COLO668 (cell line): ENCODE measurements around the gene MZT2B.
A peak's percentile ranks its signal among the peaks of the same experiment; 100 is the strongest.
"Not testable (repeated sequence)": the region's sequence is repeated elsewhere in the genome, so short reads cannot be mapped to it uniquely, and the experiment has no call there.

ENCODE experiments used
- DNase-seq: peaks from one replicate; lab custom pipeline; 2025; ENCODE audit not compliant: unreplicated experiment; lab: John Stamatoyannopoulos, UW

The MZT2B gene

DNA sequence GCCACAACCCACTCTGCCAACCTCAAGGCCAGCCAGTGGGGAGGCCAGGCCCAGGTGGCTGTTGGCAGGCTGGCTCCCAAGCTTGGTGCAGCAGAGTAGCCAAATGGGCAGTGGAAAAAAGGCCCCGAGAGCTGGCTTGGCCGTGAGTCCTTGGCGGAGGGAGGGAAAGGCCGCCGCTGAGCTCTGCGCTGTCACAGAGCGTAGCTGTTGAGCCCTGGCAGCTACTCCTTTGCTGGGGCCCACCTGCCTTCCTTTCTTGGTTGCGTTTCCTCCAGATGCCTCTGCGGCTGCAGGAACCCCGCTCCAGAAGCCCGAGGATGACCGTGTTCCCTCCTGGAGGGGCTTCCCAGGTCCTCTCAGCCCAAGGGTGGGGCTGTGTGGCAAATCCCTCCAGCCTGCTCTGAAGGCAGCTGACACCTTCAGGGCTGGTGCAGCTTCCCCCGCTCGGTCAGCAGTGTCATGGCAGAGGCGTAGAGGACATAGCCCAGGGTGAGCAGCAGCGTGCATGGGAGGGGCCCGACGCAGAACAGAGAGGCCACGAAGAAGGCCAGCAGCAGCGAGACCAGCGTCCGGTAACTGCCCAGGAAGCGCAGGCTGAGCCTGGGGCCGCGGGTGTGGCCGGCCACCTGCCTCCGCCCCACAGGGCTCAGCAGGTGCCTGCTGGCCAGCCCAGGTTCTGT is 29.8 kb upstream of the MZT2B start:
- DNase-seq: not testable (repeated sequence)

DNA sequence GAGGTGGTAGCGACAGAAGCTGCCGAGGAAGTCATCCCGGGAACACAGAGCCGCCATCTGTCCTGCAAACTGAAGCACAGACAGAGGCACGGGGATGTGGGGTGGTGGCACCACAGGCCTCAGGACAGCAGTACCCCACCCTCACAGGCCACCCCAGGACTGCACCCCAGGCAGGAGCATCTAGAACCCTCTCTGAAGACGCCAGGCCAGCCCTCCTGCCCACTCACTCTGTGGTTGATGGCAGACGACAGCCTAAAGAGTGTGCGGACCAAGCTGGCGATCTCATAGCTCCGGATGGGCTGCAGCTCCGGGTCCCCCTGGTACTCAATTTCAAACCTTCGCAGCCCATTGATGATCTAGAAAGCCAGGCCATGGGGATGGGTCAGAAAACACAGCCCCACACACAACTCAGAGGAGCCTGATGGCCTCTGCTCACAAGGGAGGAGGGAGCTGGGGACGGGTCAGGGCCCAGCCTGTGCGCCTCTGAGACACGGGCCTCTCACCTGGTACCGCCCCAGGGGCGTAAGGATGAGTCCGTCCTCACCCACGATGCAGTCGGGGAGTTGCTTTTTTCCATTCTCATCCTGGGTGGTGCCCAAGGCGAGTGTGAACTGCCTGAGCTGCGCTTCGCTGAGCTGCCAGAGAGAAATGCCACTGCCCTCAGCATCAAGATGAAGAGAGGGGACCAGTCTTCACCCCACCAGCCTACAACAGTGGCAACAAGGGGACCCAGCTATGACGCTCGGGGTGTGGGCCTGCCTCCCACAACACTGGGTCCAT is 29.1 kb upstream of the MZT2B start:
- DNase-seq: no peak

DNA sequence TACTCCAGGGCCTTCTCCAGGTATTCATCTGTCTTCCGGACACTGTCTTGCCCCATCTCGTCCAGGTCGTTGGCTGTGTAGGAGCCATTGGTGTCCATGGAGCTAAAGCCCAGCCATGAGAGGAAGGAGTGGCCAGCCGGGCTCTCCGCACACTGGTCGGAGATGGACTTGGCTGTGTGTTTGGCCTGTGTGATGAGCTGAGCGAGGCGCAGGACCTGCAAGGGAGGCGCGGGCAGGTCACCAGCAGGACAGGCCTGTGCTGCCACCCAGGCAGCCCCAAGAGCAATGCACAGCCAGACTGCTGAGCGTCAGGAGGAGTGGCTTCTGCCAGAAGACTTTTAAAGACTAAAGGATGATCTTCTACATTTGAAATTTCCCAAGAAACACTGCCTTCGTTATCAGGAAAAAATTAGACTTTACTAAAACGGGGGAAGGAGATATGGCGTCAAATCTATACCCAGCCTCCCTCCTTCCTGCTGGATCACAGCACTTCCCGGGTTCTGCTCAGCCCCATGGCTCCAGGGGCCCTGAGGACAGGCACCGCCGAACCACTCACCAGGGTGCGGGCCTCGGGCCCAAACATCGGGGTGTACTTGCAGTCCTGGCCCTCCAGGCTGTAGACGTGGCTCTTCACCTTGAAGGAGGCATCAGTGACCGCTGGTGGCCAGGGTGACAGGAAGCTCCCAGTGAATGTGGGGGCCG is 28.2 kb upstream of the MZT2B start:
- not testable (repeated sequence) for DNase-seq

DNA sequence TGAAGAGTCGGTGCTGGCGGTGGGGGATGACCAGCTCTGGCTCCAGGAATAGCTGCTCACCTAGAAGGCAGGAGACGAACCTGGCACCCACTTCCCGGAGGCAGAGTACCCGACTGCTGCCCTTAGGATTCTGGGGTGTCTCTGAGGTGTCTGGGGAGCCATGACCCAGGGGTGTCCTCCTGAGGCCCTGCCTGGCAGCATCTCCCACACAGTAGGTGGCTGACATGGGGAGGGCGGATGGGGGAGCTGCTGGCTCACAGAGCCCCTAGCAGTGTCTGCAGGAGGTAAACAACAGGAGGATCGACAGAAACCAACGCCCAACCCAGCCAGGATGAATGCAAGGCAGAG is 27.7 kb upstream of the MZT2B start:
- not testable (repeated sequence) for DNase-seq

DNA sequence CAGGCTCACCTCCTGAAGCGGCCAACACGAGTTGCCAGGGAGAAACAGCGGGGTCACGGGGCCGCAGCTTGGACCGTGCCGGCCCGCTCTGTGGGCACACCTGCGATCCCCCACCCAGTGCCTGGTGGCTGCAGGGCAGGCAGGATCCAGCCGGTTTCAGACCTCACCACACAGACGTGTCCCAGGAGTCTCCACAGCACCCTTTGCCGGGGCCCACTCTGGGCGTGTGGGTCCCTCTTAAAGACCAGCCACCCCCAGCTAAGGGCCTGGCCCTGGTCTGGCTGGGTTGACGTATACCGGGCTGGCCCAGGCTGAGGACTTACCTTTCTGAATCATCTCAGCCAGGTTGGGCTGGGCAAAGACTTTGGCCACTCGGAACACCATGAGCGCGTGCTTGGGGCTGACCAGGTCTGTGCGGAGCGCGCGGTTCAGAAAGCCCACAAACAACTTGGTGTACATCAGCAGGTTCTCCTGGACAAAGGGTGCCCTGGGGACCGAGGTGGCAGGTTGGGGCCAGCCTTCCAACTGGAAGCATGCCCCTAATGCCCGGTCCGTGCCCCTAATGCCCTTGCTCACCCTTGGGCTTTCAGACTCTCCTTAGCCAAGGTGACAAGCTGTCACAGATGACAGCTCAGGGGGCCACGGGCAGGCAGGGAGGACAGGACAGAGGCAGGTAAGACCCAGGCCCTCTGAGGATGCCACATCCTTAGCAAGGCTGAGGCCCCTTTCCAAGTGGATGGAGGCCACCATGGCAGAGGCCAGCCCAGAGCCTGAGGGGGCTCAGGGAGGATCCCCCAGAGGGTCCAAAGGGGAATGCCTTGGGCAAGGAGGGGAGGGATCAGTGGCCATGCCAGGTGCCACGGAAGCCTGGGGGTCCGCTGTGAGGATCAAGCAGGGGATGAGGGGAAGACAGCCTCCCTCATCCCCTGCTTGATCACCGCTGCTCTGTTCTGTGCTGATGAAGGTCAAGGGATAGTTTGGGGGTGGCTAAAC is 27.0 kb upstream of the MZT2B start:
- DNase-seq: no peak

DNA sequence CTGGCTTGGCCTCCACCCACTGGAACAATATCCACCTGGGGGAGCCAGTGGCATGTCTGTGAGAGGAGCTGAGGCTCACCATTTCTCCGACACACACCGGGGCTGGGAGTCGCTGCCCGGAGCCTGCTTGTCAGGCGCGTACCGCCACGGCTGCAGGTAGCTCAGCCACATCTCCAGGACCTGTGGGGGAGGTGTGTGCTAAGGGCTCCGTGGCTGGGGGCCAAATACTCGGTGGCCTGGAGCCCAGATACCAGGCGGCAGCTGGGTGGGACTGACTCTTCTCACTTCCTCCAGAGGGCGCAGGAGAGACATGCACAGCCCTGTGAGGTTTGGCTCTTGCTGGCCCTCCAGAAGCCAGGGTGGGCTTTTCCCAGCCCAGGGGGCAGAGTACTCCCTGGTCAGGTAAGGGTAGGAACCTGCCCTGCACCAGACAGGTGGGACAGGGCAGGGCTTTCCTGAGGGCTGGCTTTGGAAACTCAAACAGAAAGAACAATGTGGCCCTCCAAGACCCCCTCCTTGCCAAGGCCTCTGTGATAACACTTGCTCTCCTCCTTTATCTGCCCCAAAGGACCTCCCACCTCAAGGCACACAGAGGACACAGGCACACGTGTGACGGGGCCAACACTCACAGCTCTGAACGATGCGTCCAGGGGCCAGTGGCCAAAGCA is 26.0 kb upstream of the MZT2B start:
- DNase-seq: peak; percentile 14

DNA sequence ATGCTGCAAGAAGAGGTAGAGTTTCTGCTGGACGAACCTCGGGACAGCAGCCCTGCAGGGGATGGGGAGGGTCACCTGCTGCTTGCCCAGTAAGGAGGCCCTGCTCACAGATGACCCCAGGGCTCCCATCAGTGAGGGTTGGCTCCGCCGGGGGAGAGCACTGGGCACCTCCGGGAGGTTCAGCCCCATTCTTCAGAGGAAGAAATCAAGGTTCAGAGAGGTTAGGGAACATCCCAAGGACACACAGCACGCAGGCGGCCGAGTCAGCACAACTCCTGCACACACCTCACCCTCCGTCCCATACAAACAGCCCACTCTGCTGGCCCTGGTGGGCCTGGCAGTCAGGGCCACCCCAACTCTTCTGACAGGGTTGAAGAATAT is 25.4 kb upstream of the MZT2B start:
- DNase-seq: no peak

DNA sequence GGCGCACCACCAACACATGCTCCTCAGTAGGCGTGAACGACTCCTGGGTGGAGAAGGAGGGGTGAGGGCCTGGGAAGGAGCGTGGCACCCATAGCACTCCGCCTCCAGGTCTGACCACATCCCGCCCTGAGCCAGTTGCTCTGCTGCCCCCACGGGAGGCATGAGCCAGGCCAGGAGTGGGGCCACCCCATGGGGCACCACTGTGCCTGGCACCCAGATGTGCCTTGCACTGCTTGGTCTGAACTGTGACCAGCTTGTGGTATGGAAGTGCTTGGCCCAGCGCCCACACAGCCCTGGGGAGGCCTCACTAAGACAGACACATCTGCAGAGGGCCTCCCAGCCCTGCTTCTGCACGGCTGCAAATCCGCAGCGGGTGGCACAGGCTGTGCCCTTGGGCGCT is 24.7 kb upstream of the MZT2B start:
- DNase-seq: not testable (repeated sequence)

DNA sequence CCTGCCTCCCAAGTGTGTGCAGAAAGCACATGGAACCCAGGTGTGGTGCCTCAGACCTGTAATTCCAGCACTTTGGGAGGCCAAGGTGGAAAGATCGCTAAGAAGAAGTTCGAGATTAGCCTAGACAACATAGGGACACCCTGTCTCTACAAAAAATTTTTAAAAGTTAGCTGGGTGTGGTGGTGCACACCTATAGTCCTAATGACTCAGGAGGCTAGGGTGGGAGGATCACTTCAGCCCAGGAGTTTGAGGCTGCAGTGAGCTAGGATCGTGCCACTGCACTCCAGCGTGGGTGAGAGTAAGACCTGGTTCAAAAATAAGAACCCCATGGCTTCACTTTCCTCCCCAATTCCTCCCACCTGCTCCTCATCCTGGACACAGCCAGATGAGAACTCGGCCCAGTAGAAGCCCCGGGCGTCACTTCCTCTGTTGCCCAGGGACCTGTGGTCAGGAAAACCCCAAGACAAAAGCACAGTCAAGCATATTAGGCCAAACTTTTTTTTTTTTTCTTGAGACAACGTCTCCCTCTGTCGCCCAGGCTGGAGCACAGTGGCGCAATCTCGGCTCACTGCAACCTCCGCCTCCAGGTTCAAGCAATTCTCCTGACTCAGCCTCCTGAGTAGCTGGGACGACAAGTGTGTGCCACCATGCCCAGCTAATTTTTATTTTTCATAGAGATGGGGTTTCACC is 24.1 kb upstream of the MZT2B start:
- DNase-seq: not testable (repeated sequence)

DNA sequence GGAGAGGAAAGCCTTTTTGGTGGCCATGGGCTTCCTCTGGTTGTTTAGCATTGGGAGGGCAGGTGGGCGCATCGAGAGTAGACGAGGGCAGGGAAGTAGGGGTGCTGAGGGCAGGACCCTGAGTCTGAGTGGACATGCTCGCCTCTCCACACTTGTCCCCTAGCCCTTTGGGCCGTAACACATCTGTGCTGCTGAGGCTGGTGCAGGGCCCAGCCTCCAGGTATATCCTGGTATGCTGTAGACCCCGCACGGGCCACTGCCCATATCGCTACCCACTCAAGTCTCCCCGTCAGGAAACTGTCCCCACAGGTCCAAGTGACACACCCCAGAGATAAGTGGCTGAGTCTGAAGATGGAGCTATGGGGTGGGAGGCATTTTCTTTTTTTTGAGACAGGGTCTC is 23.4 kb upstream of the MZT2B start:
- no peak for DNase-seq

DNA sequence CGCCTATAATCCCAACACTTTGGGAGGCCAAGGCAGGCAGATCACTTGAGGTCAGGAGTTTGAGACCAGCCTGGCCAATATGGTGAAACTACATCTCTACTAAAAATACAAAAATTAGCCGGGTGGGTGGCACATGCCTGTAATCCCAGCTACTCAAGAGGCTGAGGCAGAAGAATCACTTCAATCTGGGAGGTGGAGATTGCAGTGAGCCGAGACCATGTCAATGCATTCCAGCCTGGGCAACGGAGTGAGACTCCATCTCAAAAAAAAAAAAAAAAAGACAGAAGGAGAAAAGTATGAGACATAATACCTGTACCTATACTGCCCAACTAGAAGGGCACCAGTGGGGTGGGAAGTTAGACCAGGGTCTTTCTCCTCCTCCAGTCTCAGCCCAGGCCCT is 22.7 kb upstream of the MZT2B start:
- DNase-seq: not testable (repeated sequence)

DNA sequence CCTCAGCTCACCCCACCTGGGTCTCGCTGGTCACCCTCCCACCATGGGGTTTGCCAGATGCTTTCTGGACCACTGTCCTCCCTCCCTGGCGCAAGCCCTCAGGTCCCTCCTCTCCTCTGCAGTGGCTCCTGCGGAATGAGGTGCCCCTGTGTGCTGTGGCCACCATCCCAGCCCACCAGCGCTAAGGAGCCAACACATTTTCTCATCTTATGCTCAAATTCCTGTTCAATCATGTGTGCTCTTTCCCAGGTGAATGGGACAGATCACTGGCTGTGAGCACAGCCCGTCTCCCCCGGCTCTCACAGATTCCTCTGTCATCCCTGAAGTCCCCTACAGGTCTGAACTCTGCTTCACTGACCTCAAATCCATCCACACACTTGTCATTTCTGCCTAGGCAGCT is 21.9 kb upstream of the MZT2B start:
- no peak for DNase-seq

DNA sequence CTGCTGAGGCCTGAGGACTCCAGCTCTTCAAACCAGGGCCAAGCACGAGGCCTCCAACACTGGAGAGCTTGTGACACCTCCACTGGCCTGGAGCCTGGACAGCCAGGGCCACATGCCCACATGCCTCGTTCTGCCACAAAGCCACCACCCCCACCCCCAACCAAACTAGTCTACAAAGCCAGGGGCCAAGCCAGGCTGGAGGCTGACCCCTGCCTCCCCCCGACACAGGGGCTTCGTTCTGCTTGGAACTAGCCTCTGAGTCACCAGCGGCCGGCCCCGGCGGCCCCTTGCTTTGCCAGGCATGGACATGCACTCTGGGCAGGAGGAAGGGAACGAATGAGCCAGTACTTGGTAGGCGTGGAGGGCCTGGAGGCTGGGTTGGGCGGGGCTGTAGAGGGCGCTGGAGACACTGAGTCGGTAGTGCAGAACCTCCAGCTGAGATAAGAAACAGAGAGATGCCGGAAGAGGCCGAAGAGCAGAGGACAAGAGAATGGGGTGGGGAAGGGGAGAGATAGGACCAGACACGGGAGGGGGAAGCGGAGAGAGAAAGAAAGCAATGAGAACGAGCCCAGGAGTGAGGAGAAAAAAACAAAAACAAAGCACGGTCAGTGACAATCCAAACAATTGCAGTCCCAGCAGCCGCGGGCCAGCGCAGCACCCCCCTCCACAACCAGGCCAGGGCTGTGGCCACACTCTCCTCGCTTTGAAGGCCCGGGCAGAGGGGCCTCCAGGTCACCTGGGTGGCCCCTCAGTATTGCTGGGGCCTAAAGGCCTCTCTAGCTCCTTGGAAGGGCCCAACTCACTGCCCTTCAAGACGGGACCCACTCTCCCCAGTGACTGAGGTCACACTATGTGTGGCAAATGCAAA is 21.0 kb upstream of the MZT2B start:
- DNase-seq: not testable (repeated sequence)

DNA sequence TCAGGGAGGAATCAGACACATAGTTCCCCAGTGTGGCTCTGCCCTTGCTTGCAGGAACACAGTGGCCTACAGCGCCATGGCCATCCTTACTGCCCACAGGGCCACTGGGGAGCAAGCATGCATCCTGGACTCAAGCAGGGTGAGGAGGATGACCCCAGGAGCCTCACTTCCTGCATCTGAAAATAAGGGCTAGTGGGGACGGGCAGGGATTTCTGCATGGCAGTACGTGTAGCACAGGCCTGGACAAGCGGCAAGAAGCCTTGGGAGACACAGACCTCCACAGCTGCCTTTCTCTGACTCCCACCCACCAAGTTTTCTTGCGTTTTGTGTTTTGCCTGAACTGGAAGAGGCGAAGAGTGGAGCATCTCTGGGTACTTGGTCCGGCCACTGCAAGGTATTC is 19.6 kb upstream of the MZT2B start:
- DNase-seq: not testable (repeated sequence)

DNA sequence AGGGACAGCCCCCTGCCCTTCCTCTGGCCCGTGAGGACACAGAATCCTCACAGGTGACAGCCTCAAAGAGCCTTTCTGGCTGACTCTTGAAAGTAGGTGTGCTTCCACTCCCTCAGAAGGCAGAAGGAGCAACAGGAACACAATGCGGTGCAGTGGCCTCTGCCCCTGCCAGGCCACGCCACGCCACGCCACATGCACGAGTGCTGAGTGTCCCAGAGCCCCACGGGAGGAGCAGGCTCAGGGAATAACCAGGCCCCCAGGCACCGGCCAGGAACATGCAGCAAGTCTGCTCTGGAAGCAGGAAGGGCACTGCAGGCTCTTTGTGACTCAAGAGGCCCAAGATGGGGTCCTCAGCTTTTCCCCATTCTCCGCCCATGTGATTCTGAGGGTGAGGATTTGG is 19.1 kb upstream of the MZT2B start:
- no peak for DNase-seq

DNA sequence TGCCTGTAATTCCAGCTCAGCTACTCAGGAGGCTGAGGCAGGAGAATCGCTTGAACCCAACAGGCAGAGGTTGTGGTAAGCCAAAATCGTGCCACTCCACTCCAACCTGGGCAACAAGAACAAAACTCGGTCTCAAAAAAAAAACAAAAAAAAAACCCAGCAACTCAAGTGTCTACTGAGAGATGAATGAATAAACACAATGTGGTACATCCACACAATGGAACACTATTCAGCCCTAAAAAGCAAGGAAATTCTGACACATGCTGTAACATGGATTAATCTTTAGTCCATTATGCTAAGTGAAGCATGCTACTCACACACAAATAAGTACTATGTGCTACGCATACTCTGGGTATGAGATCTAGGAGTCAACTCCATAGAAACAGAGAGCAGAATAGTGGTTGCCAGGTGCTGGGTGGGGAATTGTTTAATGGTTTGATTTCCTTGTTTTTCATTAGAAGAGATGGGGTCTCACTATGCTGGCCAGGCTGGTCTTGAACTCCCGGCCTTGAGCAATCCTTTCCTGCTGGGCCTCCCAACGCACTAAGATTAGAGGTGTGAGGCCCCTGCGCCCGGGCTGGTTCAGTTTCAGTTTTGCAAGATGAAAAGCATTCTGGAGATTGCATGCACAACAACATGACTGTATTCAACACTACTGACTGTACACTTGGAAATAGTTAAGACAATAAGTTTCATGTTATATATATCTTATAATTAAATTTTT is 16.6 kb upstream of the MZT2B start:
- no peak for DNase-seq

DNA sequence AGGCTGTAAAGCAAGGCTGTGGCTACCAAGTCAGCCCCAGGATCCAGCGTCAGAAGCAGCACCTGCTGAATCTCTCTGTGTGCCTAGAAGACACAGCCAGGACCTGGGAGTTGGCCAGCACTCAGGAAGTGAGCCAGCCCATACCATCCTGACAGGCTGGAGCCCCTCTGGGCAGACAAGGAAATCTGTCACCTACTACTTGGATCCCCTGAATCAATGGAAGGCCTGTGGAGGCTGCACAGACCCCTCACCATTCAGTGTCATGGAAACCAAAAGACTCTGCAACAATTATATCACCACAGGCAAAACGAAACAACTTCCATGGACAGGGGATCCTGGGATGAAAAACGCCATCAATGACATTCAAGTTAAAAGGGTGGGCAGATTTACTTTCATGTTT is 15.5 kb upstream of the MZT2B start:
- not testable (repeated sequence) for DNase-seq

DNA sequence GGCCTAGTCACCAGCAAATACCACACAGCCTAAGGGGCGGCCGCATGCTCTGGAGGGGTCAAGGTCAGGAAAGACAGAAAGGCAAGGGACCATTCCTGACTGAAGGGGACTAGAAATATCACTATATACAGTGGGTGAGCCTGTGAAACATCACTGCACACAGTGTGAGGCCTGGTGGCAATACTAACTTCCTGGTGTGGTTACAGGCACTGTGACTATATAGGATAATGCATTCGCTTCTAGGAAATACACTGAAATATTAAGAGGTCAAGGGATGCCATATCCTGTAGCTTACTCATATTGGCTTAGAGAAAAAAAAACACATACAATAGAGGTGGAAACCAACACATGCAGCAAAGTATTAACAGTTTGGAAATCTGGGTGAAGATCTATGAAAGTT is 12.9 kb upstream of the MZT2B start:
- not testable (repeated sequence) for DNase-seq
